Stimulated activated naive CD8-positive, alpha-beta T cell treated with anti-CD3 and anti-CD28 coated beads, Interleukin-15, Interleukin-2, amounts not matched to agents 100 U/mL and 50 U/mL, for 24 hours (primary cell): ENCODE data around the gene HOXB6.

Experiments
- ATAC-seq: fragments of 150-1000 bp; cut with Tn5 transposase; one replicate; pipeline ENCODE4 v1.10.0; 2021
- DNase-seq: peaks from one replicate; pipeline ENCODE4 v3.0.0; 2021

Gene HOXB6

DNA sequence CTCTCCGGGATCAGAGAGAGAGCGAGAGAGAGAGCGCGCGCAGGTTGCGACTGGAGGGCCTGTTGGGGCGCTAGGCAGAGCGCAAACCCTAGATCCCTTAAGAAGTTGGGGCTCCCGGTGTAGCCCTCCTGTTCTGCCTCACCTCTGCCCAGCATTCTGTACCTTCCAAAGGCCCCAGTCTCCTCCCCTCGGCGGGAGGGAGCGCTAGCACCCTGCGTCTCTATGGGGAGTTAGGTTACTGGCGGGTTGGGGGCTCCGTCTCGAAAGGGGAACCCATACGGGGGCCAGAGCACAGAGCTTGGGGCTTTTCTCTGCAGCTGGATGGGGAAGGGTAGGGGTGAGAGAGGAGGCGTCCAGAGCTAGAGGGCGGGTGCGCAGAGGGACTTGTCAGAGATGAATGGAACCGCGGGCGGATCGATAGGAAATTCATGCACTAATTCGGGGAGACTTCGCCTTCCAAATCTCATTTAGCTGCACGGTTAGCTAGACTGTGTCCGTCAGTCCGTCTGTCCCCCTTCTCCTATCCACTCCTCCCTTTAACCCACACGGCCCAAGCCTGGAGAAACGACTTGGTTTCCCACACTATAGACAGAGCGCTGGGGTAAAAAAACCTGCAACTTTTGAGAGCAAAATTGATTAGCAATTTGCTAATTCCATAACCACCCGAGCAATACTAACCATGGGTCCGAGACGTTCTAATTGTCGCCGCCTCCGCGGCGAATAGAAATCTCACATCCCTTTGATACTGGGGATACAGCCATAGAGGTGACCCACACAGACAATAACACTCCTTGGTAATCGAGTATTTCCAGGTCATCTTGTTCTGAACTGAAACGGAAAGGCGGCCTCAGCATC is 25.9 kb downstream of the HOXB6 start:
- ATAC-seq (peak; percentile 62), DNase-seq (no peak)

DNA sequence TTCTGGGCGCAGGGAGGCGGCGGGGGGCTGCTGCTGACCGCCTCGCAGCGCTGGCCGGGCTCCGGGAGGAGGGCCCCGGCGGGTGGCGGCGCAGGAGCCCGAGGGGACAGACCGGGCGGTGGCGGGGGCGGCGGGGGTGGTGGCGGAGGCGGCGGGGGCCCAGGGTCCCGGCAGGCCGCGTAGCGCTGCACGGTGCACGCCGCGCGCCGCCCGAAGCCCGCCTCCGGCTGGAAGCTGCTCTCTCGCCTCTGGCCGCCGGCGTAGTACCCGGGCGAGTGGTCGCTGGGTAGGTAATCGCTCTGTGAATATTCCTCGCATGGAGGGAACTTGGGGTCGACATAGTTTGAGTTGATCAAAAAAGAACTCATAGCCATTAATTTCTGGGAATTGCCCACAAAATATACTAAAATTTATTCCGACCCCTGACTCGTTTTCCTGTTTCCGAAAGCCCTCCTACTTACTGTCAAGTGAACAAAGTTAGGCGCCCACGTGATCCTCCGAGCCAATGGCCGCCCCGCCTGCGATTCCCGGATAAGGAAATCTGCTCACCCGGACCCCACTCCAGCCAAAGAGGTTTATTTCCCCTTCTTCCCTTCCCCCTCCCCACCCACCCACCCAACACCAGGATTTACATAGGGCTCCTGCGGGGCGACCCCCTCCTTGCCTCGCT is 26.7 kb downstream of the HOXB6 start, which contains the start of gene HOXB4:
HOXB4 (minus strand) TSS at position 405 of the 670 bp plus-strand sequence; CDS start at position 374, 31 bp downstream.
- ATAC-seq = peak; percentile 64
- peak; percentile 77 for DNase-seq

DNA sequence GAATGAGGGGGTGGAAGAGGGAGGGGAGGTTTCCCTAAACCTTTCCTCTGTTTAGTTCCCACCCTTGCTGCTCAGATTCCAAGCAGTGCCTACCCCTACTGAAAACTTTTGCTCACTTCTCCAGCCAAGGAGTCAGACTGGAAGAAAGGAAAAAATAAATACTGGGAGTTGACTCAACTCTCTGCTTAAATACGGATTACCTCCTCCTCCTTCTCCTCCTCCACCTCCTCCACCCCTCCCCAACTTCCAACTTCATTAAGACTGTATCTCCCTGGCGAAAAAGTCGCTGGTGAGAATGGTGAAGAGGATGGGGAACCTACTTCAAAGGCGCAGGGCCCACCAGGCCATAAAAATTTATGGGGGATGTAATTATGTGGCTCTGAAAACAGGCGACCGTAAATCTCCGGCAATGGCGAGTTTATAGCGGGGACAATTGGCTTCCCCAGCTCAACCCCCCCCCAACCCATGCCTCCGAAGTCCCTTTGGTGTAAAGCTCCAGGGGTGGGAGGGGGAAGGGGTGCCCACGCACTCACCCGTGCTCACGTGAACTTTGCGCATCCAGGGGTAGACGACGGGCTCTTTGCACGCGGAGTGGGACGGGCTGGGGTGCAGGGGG is 27.3 kb downstream of the HOXB6 start:
- ATAC-seq = no peak
- no peak for DNase-seq

DNA sequence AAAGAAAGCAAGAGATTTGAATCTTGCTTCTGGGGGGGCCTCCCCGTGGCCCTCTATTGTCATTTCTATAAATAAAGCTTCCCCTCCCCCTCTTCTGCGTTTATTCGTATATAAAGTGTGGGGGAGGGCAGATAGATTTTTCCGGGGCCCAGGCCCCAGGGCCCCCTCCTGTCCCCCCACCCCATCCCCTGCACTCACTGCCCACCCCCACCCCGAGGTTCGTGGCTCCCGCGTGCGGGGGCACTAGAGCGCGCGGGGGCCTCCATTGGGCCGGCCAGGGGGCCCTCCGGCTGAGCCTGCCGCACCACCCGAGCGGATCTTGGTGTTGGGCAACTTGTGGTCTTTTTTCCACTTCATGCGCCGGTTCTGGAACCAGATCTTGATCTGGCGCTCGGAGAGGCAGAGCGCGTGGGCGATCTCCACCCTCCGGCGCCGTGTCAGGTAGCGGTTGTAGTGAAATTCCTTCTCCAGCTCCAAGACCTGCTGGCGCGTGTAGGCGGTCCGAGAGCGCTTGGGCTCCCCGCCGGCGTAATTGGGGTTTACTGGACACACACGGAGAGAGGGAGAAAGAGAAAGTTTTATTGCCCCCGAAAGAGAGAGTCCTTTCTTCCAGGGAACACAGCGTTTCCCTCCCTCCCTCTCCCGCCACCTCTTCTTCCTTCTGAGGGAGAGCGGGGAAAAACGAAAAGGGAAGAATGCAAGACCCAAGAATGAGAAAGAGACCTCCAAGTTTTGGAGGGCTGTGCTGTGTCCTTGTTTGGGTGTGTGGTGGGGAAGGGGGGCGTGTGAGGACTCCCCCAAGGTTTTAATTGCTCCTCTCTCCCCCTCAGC is 28.1 kb downstream of the HOXB6 start:
- ATAC-seq = no peak

DNA sequence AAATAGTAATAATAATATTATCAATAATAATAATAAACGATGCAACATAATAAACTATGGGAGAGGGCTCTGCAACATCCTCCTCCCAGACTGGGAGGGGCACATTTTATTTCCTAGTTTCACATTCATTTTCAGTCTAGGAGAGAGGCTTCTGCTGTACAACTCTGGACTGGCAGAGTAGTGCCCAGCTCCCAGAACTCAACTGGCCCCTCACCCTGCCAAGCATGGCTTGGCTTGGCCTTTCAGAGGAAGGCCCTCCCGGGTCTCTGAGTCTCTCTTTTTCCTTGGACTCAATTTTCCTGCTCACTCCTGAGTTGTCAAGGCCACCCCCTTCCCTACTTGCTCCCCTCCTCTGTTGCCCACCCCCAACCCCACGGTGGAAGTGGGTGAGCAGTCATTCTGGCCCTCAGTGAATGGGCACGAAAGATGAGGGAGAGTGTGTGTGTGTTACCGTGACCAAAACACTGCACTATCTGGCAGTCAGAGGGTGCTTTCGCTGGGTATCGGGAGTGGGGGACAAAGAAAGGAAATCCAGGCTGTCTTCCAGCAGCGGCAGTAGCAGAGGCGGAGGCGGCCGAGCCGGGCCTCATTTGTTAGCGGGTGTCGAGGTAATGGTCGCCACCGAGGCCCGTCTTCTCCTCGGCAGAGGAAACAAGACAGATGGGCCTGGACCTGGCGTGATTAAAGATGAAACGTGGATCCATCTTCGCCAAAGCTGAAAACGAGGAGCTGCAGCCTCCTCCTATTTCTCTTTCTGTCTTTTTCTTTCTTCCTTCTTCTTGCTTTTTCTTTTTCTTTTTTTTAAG is 28.9 kb downstream of the HOXB6 start:
- DNase-seq = no peak

More for the DNA sequence above, 28.1 kb downstream of the HOXB6 start:
- no peak for DNase-seq

DNA sequence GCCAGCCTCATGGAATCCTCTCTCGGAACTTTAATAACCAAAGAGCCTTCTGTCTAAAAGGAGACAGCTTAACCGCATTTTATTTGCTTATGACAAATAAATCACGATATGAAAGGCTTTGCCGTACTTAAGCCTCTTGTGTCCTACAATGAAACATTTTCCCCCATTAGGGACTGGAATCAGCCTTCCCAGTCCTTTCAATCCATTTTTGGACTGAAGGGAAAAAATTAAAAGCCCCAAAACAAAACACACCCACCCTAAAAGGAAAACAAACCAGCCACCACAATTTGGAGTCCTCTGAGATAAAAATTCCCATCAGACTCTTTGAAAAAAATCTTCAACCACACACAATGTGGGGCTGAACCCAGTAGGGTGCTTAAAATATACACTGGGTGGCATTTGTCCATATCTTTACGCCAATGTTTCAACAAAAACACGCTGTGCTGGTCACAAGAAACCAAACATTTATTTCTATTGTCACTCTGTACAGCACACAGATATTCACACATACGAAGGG is 29.7 kb downstream of the HOXB6 start:
- ATAC-seq = no peak
- no peak for DNase-seq

More for the DNA sequence above, 28.9 kb downstream of the HOXB6 start:
- ATAC-seq = no peak

DNA sequence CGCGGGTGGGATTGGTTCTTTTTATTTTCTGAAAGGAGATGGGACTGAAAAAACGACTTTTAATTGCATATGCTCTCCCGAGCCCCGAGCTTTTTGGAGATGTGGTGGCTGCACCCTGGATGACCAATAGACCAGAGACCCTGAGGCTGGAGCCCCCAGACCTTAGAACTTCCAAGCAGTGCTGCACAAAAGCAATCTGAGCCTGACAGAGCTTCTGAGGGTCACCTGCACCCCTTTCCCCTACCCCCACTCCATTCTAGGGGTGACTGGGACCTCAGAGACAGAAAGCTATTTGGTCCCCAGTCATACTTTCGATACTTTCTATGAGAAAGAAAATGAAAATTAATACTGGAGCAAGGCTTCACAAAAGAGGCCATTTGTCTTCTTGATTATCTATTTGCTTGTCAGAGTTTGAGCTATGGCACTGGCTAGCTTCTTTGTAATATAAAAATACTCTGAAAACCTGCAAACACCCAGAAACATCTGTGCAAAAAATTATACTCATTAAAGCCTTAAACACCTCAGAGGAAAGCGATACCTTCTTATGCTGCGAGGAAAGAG is 30.2 kb downstream of the HOXB6 start:
- no peak for ATAC-seq
- no peak for DNase-seq

DNA sequence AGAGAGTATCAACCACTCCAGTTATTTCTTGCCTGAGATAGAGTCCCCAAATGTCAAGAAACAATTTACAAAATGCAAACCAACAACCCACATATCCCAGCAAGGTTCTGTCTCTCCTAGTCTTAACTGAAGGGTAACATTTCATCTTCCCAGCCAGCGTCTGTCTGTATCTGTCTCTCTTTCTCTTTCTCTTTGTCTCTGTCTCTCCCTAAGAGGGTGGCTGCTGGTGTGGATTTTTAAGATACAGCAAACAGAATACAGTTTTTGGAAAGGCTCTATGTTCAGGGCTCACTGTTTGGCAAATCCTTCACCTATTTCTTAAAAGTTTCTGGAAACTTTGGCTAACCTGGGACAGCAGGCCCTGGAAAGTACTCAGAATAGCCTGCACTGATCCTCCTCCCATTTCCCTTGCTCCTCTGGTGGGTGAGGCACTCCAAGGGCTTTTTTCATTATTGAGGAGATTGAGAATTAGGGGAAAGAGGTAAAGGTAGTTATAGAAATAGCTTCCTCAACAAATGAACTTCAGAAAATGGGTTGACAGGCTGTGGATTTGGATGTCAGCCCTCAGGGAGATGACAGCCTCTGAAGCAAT is 32.9 kb downstream of the HOXB6 start:
- no peak for DNase-seq

DNA sequence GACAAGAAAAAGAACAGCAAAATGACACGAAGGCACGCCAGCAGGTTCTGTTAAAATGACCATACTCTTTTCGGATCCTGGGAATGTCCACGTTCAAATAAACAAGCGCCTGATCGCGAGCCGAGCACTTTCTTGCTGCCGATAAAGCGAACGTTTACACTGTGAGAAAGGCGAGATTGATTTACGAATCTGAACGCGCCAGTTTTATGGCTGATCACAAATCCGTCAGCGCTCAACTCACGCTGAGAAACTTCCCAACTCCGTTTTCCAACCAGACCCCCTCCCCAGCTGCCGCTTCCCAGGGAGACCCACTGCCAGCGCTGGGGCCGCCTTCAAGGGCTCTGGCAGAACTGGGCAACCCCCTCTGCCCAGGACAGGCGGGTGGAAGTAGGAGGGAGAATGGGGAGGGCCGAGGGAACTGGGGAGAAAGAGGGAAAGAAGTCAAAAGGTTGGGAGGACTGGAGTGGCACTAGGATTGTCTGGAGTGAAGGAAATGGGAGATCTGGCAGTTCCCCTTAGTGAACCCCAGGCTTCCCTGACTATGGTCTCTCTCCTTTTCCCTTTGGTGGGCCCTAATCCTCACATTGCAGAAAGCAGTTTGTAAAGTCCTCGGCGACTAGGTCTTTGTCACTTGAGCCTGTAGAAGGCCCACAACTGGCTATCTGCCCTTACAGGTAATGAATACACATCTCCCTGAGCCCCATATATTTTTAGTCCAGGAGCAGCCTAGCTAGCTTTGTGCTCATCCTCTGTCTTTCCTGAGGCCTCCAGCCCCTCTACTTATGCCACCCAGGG is 33.6 kb downstream of the HOXB6 start:
- DNase-seq (no peak), ATAC-seq (no peak)

More for the DNA sequence above, 32.9 kb downstream of the HOXB6 start:
- no peak for ATAC-seq

DNA sequence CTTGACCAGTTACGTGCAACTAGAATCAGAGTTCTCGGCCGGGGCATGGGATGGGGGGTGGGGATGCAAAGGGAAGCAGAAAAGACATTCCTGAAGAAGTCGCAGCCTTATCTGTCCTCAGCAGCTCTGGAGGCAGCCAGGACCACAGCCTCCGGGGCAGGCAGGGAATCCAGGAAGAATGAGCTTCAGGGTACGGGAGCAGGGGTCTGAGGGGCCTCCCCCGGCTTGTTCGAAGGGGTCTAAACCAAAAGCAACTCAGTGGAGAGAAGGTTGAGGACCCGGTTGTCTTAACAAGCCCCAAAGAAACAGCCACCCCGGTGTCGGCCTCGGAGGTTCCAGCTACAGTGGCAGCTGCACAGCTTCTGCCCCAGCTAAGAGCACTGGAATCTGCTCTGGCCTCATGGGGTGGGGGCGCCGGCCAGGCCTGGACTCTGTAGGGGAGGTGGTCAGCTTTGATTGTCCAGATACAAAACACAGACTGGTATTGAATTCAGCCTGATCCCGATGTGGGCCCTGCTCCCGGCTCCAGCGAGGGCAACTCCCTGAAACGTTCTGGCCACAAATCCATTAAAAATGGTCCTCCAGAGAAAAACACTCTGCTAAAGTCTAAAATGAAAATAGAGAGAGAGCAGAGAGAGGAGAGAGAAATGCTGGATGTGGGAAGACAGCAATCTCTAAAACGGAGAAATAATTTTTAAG is 34.3 kb downstream of the HOXB6 start:
- no peak for DNase-seq
- no peak for ATAC-seq

DNA sequence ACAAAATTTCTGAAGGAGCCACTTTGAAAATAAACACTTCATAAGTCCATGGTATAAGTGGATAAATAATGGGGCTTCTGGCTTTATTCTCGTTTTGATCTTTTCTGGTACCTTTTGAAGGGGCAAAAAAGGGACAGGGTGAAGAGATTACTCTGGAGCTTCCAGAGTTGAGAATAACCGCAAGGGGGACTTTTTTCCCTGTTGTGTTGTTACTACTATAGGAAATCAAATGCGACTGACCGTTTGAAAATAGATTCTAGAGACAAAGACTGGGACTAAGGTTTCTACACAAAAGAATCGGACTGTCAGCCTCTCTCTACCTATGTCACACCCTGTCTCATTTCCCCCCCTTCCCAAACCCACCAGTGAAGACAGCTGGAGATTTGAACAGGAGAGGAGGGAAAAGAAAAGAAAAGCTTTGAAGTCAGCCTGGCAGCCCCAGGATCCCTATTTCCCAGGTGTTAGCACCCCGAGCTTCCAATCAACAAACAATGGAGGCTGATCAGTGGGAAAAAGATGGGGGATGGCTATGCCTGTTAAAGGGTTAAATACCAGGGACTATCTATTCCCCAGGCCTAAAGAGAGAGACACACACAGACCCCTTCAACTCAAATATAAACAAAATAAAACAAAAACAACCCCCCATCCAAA is 35.0 kb downstream of the HOXB6 start:
- DNase-seq (no peak), ATAC-seq (no peak)

DNA sequence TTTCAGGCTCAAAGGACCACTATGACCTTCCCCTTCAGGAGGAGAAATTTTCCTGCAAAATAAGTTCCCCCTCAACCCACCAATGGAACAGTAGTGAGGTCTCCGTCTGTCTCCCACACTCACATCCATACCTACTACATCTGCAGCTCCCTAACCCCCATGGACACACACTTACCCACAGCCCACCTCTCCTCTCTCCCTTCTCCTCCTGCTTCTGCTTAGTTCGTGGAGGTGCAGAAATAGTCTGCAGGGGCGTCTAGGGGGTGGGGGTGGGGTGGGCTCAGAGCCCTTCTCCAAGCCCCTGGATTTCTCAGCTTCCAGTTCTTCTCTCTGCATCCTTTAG is 35.6 kb downstream of the HOXB6 start:
- ATAC-seq = no peak
- no peak for DNase-seq

DNA sequence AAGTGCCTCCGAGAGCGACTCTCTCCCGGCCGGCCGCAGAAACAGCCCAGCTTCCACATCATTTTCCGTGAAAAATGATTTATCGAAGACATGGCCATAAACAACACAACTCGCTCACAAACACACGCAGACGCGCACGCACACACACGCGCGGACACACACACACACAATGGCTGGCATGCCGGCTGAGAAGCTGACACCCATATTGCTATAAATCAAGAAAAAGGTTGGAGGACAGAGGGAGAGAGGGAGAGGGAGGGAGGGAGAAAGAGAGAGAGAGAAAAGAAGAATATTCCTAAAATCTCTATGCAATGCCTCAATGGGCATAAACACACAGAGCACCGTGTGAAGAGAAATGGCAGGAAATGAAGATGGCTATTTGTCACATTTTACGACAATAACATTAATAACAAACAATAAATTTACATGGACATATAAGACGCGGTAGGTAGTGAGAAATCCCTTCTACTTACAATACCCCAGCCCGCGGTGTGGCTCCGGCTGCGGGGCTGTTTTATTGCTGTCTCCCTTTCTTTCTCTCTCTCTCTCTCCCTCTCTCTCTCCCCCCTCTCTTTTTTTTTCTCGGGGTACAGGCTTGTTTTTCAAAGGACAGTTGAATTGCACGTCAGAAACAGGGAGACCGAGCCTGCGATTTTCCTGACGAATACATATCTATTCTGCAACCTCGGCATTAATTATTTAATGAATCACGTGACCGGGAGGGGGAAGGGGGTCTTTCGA is 36.1 kb downstream of the HOXB6 start:
- no peak for ATAC-seq
- DNase-seq = no peak

DNA sequence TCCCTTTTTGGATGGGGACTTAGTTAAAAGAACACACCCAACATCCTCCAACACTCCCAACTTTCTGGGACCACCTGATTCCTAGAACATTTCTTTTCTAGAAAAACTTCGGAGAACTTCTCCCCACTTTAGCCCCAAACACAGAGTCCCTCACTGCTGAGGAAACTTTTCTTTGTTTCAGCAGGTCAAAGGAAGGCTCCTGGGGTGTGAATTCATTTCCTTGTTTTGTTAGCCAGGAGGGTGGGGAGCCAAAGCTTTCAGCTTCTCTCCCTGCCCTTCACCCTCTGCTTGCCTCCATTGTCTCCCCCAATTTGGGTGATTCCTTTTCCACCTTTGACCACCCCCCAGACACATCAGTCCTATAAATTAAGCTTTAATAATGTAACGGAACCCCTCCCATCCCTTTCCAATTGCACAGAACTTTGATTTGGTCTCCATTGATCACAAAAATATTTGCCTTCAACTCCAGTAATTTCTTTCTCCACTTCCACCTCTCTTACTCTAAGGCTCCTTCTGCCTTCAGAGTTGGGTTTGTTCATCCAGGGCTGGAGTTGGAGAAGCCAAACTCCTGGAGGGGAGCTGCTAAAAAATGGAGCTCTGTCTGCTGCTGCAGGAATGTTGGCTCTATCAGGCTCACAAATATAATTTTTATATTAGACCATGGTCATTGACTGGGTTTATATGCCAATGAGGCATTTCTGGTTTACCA is 37.0 kb downstream of the HOXB6 start:
- no peak for ATAC-seq
- DNase-seq = no peak

DNA sequence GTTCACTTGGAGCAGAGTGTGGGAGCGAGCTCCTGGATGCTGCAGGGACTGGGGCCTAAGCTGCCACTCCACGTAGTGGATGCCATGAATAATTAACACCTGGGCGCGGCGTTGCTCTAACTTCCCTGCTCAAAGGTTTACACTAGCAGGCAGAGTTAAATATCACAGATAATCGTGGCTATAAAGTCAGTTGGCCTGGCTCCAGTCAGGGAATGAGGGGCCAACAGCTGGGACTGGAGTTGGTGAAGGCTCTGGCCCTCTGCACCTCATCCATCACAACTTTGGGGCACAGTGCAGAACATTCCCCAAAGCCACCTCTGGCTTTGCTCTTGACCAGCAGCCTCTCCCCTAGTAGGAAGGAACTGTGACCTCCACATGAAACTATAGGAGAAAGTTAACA is 37.6 kb downstream of the HOXB6 start:
- no peak for DNase-seq
- no peak for ATAC-seq

DNA sequence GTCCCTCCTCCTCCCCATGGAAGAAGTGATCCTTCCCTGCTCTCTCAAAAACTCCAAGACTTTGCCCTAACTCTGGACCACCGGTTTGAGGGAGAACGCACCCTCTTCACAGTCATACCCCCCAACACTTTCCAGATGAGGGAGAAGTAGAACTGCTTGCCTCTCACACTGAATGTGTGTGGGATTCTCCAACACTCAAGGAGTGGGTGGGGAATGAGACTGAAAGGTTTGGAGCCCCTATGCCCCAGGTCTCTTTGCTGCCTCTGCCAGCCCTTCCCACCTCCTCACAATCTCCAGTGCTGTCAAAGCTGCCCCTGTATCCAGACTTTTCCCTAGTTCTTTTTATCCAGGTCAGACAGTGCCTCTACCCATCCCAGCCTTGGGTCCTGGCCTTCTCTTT is 38.1 kb downstream of the HOXB6 start:
- no peak for DNase-seq
- ATAC-seq = no peak
